Superior temporal gyrus (tissue), 1 donor: ENCODE measurements around the gene CORO1A.
A peak's percentile ranks its signal among the peaks of the same experiment; 100 is the strongest.
"Not testable (repeated sequence)": the region's sequence is repeated elsewhere in the genome, so short reads cannot be mapped to it uniquely, and the experiment has no call there.

Source experiments
- DNase-seq: peaks from one replicate; pipeline ENCODE4 v3.0.0-alpha.2; 2016; ENCODE audit errors: extremely low spot score

Gene CORO1A

GRCh38 chr16:30170145-30170544, 13.3 kb upstream of the CORO1A start:
- DNase-seq = not testable (repeated sequence)

GRCh38 chr16:30173054-30173453, 10.3 kb upstream of the CORO1A start:
- DNase-seq = no peak

GRCh38 chr16:30176876-30177275, 6.5 kb upstream of the CORO1A start:
- not testable (repeated sequence) for DNase-seq

GRCh38 chr16:30179195-30179594, 4.2 kb upstream of the CORO1A start:
- no peak for DNase-seq

- DNase-seq = no peak
Observed at GRCh38 chr16:30179931-30180330, 3.5 kb upstream of the CORO1A start.

GRCh38 chr16:30180741-30181140, 2.7 kb upstream of the CORO1A start:
- DNase-seq = no peak

GRCh38 chr16:30184096-30184890, 891 bp downstream of the CORO1A start:
- peak; percentile 20 for DNase-seq

- no peak for DNase-seq
Observed at GRCh38 chr16:30184891-30185682, 1.7 kb downstream of the CORO1A start.

GRCh38 chr16:30185683-30186421, 2.5 kb downstream of the CORO1A start:
- DNase-seq = peak; percentile 22

- DNase-seq = no peak
Observed at GRCh38 chr16:30186444-30186781, 3.0 kb downstream of the CORO1A start.

GRCh38 chr16:30186782-30187555, 3.6 kb downstream of the CORO1A start:
- DNase-seq = peak; percentile 42

GRCh38 chr16:30187556-30187865, 4.1 kb downstream of the CORO1A start:
- DNase-seq = no peak

GRCh38 chr16:30187971-30188561, 4.7 kb downstream of the CORO1A start:
- DNase-seq = no peak

GRCh38 chr16:30191158-30191557, 7.8 kb downstream of the CORO1A start:
- DNase-seq = not testable (repeated sequence)

- not testable (repeated sequence) for DNase-seq
Observed at GRCh38 chr16:30193098-30193497, 9.7 kb downstream of the CORO1A start.

- DNase-seq = not testable (repeated sequence)
Observed at GRCh38 chr16:30193615-30194014, 10.2 kb downstream of the CORO1A start, which contains the start of the genes BOLA2B and SLX1A. Gene BOLA2B, minus strand, starts transcription at chr16:30193666. Its CDS starts 71 bp downstream, at chr16:30193595. Gene SLX1A, plus strand, starts transcription at chr16:30193875. Its CDS starts 210 bp downstream, at chr16:30194085.

- DNase-seq = not testable (repeated sequence)
Observed at GRCh38 chr16:30194172-30194925, 10.9 kb downstream of the CORO1A start.

GRCh38 chr16:30197001-30197400, 13.6 kb downstream of the CORO1A start:
- not testable (repeated sequence) for DNase-seq

- not testable (repeated sequence) for DNase-seq
Observed at GRCh38 chr16:30199049-30199448, 15.6 kb downstream of the CORO1A start, which contains the start of gene SULT1A3. Gene SULT1A3, plus strand, starts transcription at chr16:30199255. Its CDS starts 1,474 bp downstream, at chr16:30200729.
